GM23338 (cell line): ENCODE results near the gene DNM1L. TPM values are rescaled to one million over a fixed set of nuclear protein-coding genes. Genes with fewer than 3 reads are reported as not detected.

Experiments
- ATAC-seq: fragments of 200-7000 bp; cut with Tn5 transposase; 3 replicates; pipeline ENCODE4 v1.9.1; 2020
- DNase-seq: peaks from one replicate; pipeline ENCODE4 v3.0.0-alpha.2; 2015; ENCODE audit warnings: low spot score
- H2AFZ ChIP-seq: fragments of 200-600 bp; sonication (generic); 2 replicates; pipeline ENCODE4 v1.8.0; 2016; ENCODE audit warnings: antibody characterized with exemption, mild to moderate bottlenecking, moderate library complexity
- H3F3A ChIP-seq: fragments of 200-600 bp; sonication (generic); replicated peaks from 2 replicates; pipeline ENCODE4 v1.8.0; 2017; ENCODE audit warnings: antibody characterized with exemption, mixed run types, low read depth
- H3K27ac ChIP-seq: fragments of 200-600 bp; sonication (generic); 2 replicates; pipeline ENCODE4 v1.6.1; 2016; ENCODE audit warnings: low read depth
- H3K27me3 ChIP-seq: fragments of 200-600 bp; sonication (generic); 2 replicates; pipeline ENCODE4 v1.8.0; 2016; ENCODE audit warnings: mild to moderate bottlenecking, mixed run types, moderate library complexity; ENCODE audit not compliant: insufficient read depth
- H3K36me3 ChIP-seq: fragments of 200-600 bp; sonication (generic); 2 replicates; pipeline ENCODE4 v1.8.0; 2016; ENCODE audit warnings: mild to moderate bottlenecking; ENCODE audit not compliant: insufficient read depth
- H3K4me1 ChIP-seq: fragments of 200-600 bp; sonication (generic); 2 replicates; pipeline ENCODE4 v1.8.0; 2016; ENCODE audit warnings: mild to moderate bottlenecking, moderate library complexity; ENCODE audit not compliant: insufficient read depth
- H3K4me2 ChIP-seq: fragments of 200-600 bp; sonication (generic); 2 replicates; pipeline ENCODE4 v1.7.1; 2017; ENCODE audit warnings: mixed run types
- H3K4me3 ChIP-seq: fragments of 200-600 bp; sonication (generic); 2 replicates; pipeline ENCODE4 v1.6.1; 2016; ENCODE audit warnings: mixed run types
- H3K79me2 ChIP-seq: fragments of 200-600 bp; sonication (generic); replicated peaks from 2 replicates; pipeline ENCODE4 v1.8.0; 2017; ENCODE audit warnings: mild to moderate bottlenecking; ENCODE audit not compliant: insufficient read depth
- H3K9me2 ChIP-seq: fragments of 200-600 bp; sonication (generic); 2 replicates; pipeline ENCODE4 v1.8.0; 2017; ENCODE audit not compliant: insufficient read depth
- H4K20me1 ChIP-seq: fragments of 200-600 bp; sonication (generic); replicated peaks from 2 replicates; pipeline ENCODE4 v1.8.0; 2017; ENCODE audit warnings: mild to moderate bottlenecking; ENCODE audit not compliant: insufficient read depth
- H3K27ac Mint-ChIP-seq: 2 replicates; pipeline ENCODE4 v1.8.0; 2020; ENCODE audit warnings: inconsistent platforms, mild to moderate bottlenecking, moderate library complexity, mixed read lengths
- H3K27me3 Mint-ChIP-seq: 3 replicates; pipeline ENCODE4 v1.8.0; 2022; ENCODE audit warnings: low read depth, mild to moderate bottlenecking, moderate library complexity, mixed read lengths, inconsistent platforms; ENCODE audit not compliant: insufficient read depth, poor library complexity
- H3K36me3 Mint-ChIP-seq: 3 replicates; pipeline ENCODE4 v1.8.0; 2021; ENCODE audit warnings: low read depth, mild to moderate bottlenecking, inconsistent platforms, moderate library complexity, mixed read lengths
- H3K4me1 Mint-ChIP-seq: 3 replicates; pipeline ENCODE4 v1.8.0; 2020; ENCODE audit warnings: mild to moderate bottlenecking, inconsistent platforms, mixed read lengths
- H3K4me3 Mint-ChIP-seq: 3 replicates; pipeline ENCODE4 v1.8.0; 2021; ENCODE audit warnings: moderate library complexity, mild to moderate bottlenecking, inconsistent platforms, mixed read lengths
- H3K9me3 Mint-ChIP-seq: 3 replicates; pipeline ENCODE4 v1.8.0; 2020; ENCODE audit warnings: moderate library complexity, mild to moderate bottlenecking, inconsistent platforms, mixed read lengths
- CREB1 ChIP-seq: fragments of 250-450 bp; sonication (Bioruptor Pico); IDR thresholded peaks from 2 replicates; pipeline ENCODE4 v1.5.0; 2020; ENCODE audit warnings: low read depth, mild to moderate bottlenecking, moderate library complexity
- CTCF ChIP-seq, 2 experiments: fragments of 200-600 bp in 1 of 2; sonication (generic) in 1 of 2; conservative IDR thresholded peaks; 2 replicates each; pipeline versions ENCODE4 v1.5.1 to v1.6.1; 2016 to 2017; ENCODE audit warnings: antibody characterized with exemption in 2 of 2, low read depth in 2 of 2, mild to moderate bottlenecking in 2 of 2, moderate library complexity in 1 of 2
- ETS1 ChIP-seq: IDR thresholded peaks from 2 replicates; pipeline ENCODE4 v1.6.1; 2016; ENCODE audit warnings: antibody characterized with exemption
- EZH2 ChIP-seq: fragments of 200-600 bp; sonication (generic); IDR thresholded peaks from one replicate; pipeline ENCODE4 v1.8.0; 2017; ENCODE audit warnings: antibody characterized with exemption, mild to moderate bottlenecking, low read depth; ENCODE audit not compliant: unreplicated experiment
- EZH2phosphoT487 ChIP-seq: fragments of 200-600 bp; sonication (generic); IDR thresholded peaks from one replicate; pipeline ENCODE4 v1.8.1; 2018; ENCODE audit warnings: antibody characterized with exemption; ENCODE audit not compliant: unreplicated experiment
- JUNB ChIP-seq: IDR thresholded peaks from one replicate; pipeline ENCODE4 v1.6.1; 2016; ENCODE audit warnings: antibody characterized with exemption; ENCODE audit not compliant: unreplicated experiment
- NANOG ChIP-seq: IDR thresholded peaks from 2 replicates; pipeline ENCODE4 v1.6.1; 2016; ENCODE audit warnings: antibody characterized with exemption, borderline replicate concordance
- POLR2AphosphoS5 ChIP-seq: IDR thresholded peaks from 2 replicates; pipeline ENCODE4 v1.6.1; 2016; ENCODE audit warnings: antibody characterized with exemption, low read depth
- STAT1 ChIP-seq: IDR thresholded peaks from one replicate; pipeline ENCODE4 v1.6.1; 2016; ENCODE audit warnings: antibody characterized with exemption; ENCODE audit not compliant: unreplicated experiment
- ZNF114 ChIP-seq: fragments of 250-450 bp; sonication (Bioruptor Pico); IDR thresholded peaks from 2 replicates; pipeline ENCODE4 v1.5.0; 2020; ENCODE audit warnings: mild to moderate bottlenecking, moderate library complexity
- ZNF331 ChIP-seq: fragments of 250-450 bp; sonication (Bioruptor Pico); IDR thresholded peaks from 2 replicates; pipeline ENCODE4 v1.5.0; 2020; ENCODE audit warnings: low read depth, mild to moderate bottlenecking, moderate library complexity
- ZNF462 ChIP-seq: fragments of 250-450 bp; sonication (Bioruptor Pico); IDR thresholded peaks from 2 replicates; pipeline ENCODE4 v1.5.0; 2020; ENCODE audit warnings: mild to moderate bottlenecking, moderate library complexity
- polyA plus RNA-seq: library from polyadenylated mRNA; unstranded; fragments of >200 nt; fragmentation: Nextera tagmentation; extraction: Ambion mirVana; gene quantifications from 2 replicates; pipeline ENCODE4 v1.2.1, GENCODE V29; 2016
- total RNA-seq: library from RNA; depleted of rRNA; stranded (reverse); fragments of >200 nt; shearing (Covaris generic); gene quantifications from 2 replicates; pipeline ENCODE4 v1.2.3, GENCODE V29; 2014
- TF ChIP-seq, protein P1 (sequence below): IDR thresholded peaks from one replicate; pipeline ENCODE4 v1.6.1; 2018; ENCODE audit warnings: antibody characterized with exemption; ENCODE audit not compliant: unreplicated experiment

Gene DNM1L
- total and polyA plus RNA-seq, 2 experiments from 2014 or later: 72.2 to 94.8 TPM

DNA sequence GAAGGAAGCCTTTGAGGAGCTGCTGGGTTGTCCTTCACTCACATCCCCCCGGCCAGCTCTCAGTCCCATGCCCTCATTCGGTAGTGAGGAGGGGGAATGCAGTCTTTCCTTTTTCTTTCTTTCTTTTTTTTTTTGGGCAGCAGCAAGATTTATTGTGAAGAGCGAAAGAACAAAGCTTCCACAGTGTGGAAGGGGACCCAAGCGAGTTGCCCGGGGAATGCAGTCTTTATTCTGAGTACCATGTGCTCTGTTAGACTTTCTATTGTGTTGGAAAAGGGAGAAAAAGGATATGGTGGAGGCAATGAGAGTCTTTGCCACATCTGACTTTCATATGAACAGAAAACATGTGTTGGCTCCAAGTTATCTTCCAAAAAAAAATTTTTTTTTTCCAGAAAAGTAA, 106.5 kb downstream of the DNM1L start:
- Histone ChIP-seq H3K27ac (no peak overlapping the region; the same call in 1 of the 2 replicates), H4K20me1 (no peaks in the 10 kb centered on the region), H3K4me2 (no peak overlapping the region), H3K36me3 (no peaks in the 10 kb centered on the region), H2AFZ (no peak overlapping the region), H3K4me1 (no peaks in the 10 kb centered on the region), H3F3A (no peaks in the 10 kb centered on the region), H3K4me3 (no peak overlapping the region), H3K9me2 (peaks cover 9% of the 10 kb centered on the region), H3K79me2 (no peaks in the 10 kb centered on the region), H3K27me3 (no peaks in the 10 kb centered on the region)
- Mint-ChIP-seq H3K9me3 (peaks cover 3% of the 10 kb centered on the region; the same call in 2 of the 3 replicates), H3K27ac (no peak overlapping the region), H3K27me3 (no peaks in the 10 kb centered on the region), H3K4me1 (no peaks in the 10 kb centered on the region; the same call in 2 of the 3 replicates), H3K36me3 (peaks cover 3% of the 10 kb centered on the region; the same call in 1 of the 3 replicates), H3K4me3 (no peak overlapping the region)
- DNase-seq: no peak
- ATAC-seq: no peak
- TF ChIP-seq NANOG: no peak
- no peak for TF ChIP-seq ZNF462 (CRISPR knock-in tag)
- TF ChIP-seq CREB1: no peak
- no peak for TF ChIP-seq POLR2AphosphoS5
- TF ChIP-seq JUNB: no peak
- no peak for TF ChIP-seq EZH2
- TF ChIP-seq, protein P1, sequence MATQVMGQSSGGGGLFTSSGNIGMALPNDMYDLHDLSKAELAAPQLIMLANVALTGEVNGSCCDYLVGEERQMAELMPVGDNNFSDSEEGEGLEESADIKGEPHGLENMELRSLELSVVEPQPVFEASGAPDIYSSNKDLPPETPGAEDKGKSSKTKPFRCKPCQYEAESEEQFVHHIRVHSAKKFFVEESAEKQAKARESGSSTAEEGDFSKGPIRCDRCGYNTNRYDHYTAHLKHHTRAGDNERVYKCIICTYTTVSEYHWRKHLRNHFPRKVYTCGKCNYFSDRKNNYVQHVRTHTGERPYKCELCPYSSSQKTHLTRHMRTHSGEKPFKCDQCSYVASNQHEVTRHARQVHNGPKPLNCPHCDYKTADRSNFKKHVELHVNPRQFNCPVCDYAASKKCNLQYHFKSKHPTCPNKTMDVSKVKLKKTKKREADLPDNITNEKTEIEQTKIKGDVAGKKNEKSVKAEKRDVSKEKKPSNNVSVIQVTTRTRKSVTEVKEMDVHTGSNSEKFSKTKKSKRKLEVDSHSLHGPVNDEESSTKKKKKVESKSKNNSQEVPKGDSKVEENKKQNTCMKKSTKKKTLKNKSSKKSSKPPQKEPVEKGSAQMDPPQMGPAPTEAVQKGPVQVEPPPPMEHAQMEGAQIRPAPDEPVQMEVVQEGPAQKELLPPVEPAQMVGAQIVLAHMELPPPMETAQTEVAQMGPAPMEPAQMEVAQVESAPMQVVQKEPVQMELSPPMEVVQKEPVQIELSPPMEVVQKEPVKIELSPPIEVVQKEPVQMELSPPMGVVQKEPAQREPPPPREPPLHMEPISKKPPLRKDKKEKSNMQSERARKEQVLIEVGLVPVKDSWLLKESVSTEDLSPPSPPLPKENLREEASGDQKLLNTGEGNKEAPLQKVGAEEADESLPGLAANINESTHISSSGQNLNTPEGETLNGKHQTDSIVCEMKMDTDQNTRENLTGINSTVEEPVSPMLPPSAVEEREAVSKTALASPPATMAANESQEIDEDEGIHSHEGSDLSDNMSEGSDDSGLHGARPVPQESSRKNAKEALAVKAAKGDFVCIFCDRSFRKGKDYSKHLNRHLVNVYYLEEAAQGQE: no peak
- no peak for TF ChIP-seq CTCF (conservative IDR thresholded peaks at IDR 0.05; ENCODE audit: low read depth in 2 of 2)
- TF ChIP-seq ZNF331: no peak
- TF ChIP-seq EZH2phosphoT487: no peak
- TF ChIP-seq ETS1: no peak
- TF ChIP-seq ZNF114: no peak
- TF ChIP-seq STAT1: no peak
